H1 (cell line): ENCODE measurements around the gene CHST4. TPM values are rescaled to one million over a fixed set of nuclear protein-coding genes. Genes with fewer than 3 reads are reported as not detected.

Experiments used
- ATF2 ChIP-seq: IDR thresholded peaks from 2 replicates; pipeline ENCODE4 v1.6.1; 2012; ENCODE audit warnings: low read length, inconsistent platforms
- BCL11A ChIP-seq, 2 experiments: IDR thresholded peaks; one replicate each; pipeline ENCODE4 v1.6.1; 2011; ENCODE audit warnings: low read depth in 2 of 2, low read length in 2 of 2, mild to moderate bottlenecking in 2 of 2
- FOSL1 ChIP-seq: IDR thresholded peaks from 2 replicates; pipeline ENCODE4 v1.6.1; 2011; ENCODE audit warnings: mild to moderate bottlenecking, low read depth, low read length, moderate library complexity; ENCODE audit not compliant: insufficient read depth
- JUN ChIP-seq: IDR thresholded peaks from 2 replicates; pipeline ENCODE4 v1.6.1; 2011; ENCODE audit warnings: low read depth, mild to moderate bottlenecking, improper control_type of control experiment, low read length
- KDM5A ChIP-seq: fragments of 200-600 bp; IDR thresholded peaks from 2 replicates; pipeline ENCODE4 v1.7.1; 2012; ENCODE audit warnings: mild to moderate bottlenecking, low read length, inconsistent platforms, mixed read lengths
- TAF1 ChIP-seq: IDR thresholded peaks from 2 replicates; pipeline ENCODE4 v1.6.1; 2011; ENCODE audit warnings: mild to moderate bottlenecking, low read depth, low read length
- polyA plus RNA-seq, 7 experiments: library from polyadenylated mRNA; depleted of rRNA in 3 of 7; stranded (reverse) in 5 of 7; unstranded in 2 of 7; fragments of >200 nt in 5 of 7; fragments of 200-250 nt in 2 of 7; gene quantifications; 1 replicate in 5 of 7; 2 replicates in 1 of 7; 4 replicates in 1 of 7; pipeline versions ENCODE4 v1.2.1 to v1.2.3, GENCODE V29; 2011 to 2013; ENCODE audit warnings: missing spikeins in 2 of 7, mixed read lengths in 2 of 7
- total RNA-seq: library from RNA; stranded (reverse); fragmentation: NEBNext Ultra II Directional; extraction: Animal tissue kit (Norgen Biotek cat#: 25700); gene quantifications from 2 replicates; pipeline ENCODE4 v1.2.1, GENCODE V29; 2021

CHST4 gene
- total and polyA plus RNA-seq, 2 of the 8 experiments (the other 6 are each of a cell fraction or from before 2014, with no cell fraction given): 12.1 to 14.6 TPM

- TF ChIP-seq ATF2 (no peak), JUN (no peak), BCL11A (IDR thresholded peaks at IDR 0.05; ENCODE audit: low read depth in 2 of 2, low read length in 2 of 2) (no peak), KDM5A (no peak), FOSL1 (no peak), TAF1 (no peak)
Measured at GRCh38 chr16:71536752-71537499, 10.7 kb downstream of the CHST4 start (continued).
